ENCODE measurements around the gene SPA17.

SPA17 gene

GRCh38 chr11:124662106-124662505 is 11.6 kb upstream of the SPA17 start:
- DNase-seq (ENCODE audit: low spot score) = no peak

- no peak for DNase-seq (ENCODE audit: low spot score)
Observed at GRCh38 chr11:124663861-124664260, 9.8 kb upstream of the SPA17 start.

- no peak for DNase-seq (ENCODE audit: low spot score)
Observed at GRCh38 chr11:124667601-124668000, 6.1 kb upstream of the SPA17 start.

GRCh38 chr11:124669193-124669592 is 4.5 kb upstream of the SPA17 start:
- no peak for DNase-seq (ENCODE audit: low spot score)

GRCh38 chr11:124670732-124671131 is 3.0 kb upstream of the SPA17 start:
- peak; percentile 55 for DNase-seq (ENCODE audit: low spot score)

- no peak for DNase-seq (ENCODE audit: low spot score)
Observed at GRCh38 chr11:124672536-124673215, 1.0 kb upstream of the SPA17 start.

- no peak for DNase-seq (ENCODE audit: low spot score)
Observed at GRCh38 chr11:124674168-124674517, 439 bp downstream of the SPA17 start.

- DNase-seq (ENCODE audit: low spot score) = no peak
Observed at GRCh38 chr11:124674571-124674970, 867 bp downstream of the SPA17 start.

- no peak for DNase-seq (ENCODE audit: low spot score)
Observed at GRCh38 chr11:124676386-124676785, 2.7 kb downstream of the SPA17 start.

GRCh38 chr11:124678416-124678815 is 4.7 kb downstream of the SPA17 start:
- no peak for DNase-seq (ENCODE audit: low spot score)

GRCh38 chr11:124681421-124681820 is 7.7 kb downstream of the SPA17 start:
- no peak for DNase-seq (ENCODE audit: low spot score)

- no peak for DNase-seq (ENCODE audit: low spot score)
Observed at GRCh38 chr11:124682443-124682842, 8.7 kb downstream of the SPA17 start.

- DNase-seq (ENCODE audit: low spot score) = no peak
Observed at GRCh38 chr11:124693142-124693541, 19.4 kb downstream of the SPA17 start.

- no peak for DNase-seq (ENCODE audit: low spot score)
Observed at GRCh38 chr11:124699547-124699946, 25.8 kb downstream of the SPA17 start.

GRCh38 chr11:124700028-124700427 is 26.3 kb downstream of the SPA17 start:
- no peak for DNase-seq (ENCODE audit: low spot score)

GRCh38 chr11:124707829-124708228 is 34.1 kb downstream of the SPA17 start:
- DNase-seq (ENCODE audit: low spot score) = no peak

- no peak for DNase-seq (ENCODE audit: low spot score)
Observed at GRCh38 chr11:124712392-124712791, 38.7 kb downstream of the SPA17 start.

GRCh38 chr11:124716591-124716990 is 42.9 kb downstream of the SPA17 start:
- DNase-seq (ENCODE audit: low spot score) = no peak

- no peak for DNase-seq (ENCODE audit: low spot score)
Observed at GRCh38 chr11:124717421-124717785, 43.7 kb downstream of the SPA17 start.

- no peak for DNase-seq (ENCODE audit: low spot score)
Observed at GRCh38 chr11:124717786-124718651, 44.3 kb downstream of the SPA17 start.

GRCh38 chr11:124718801-124719200 is 45.1 kb downstream of the SPA17 start:
- no peak for DNase-seq (ENCODE audit: low spot score)

GRCh38 chr11:124719534-124719933 is 45.8 kb downstream of the SPA17 start:
- DNase-seq (ENCODE audit: low spot score) = no peak

GRCh38 chr11:124722176-124722575 is 48.5 kb downstream of the SPA17 start:
- DNase-seq (ENCODE audit: low spot score) = no peak
